Left kidney (tissue), 2 donors: ENCODE measurements around the gene NECTIN1. TPM values are rescaled to one million over a fixed set of nuclear protein-coding genes. Genes with fewer than 3 reads are reported as not detected.

Source experiments
- DNase-seq: peaks from one replicate; pipeline ENCODE4 v3.0.0-alpha.2; 2013
- polyA plus RNA-seq: library from polyadenylated mRNA; unstranded; fragments of 120-200 nt; gene quantifications from one replicate; pipeline ENCODE4 v1.2.1, GENCODE V29; 2013; ENCODE audit not compliant: insufficient read length

NECTIN1 gene
- polyA plus RNA-seq, 1 donor = 41.0 TPM

- no peak for DNase-seq
Observed at GRCh38 chr11:119643212-119643875, 85.7 kb downstream of the NECTIN1 start.

- no peak for DNase-seq
Observed at GRCh38 chr11:119641983-119642745, 86.8 kb downstream of the NECTIN1 start.

GRCh38 chr11:119640541-119640940, 88.5 kb downstream of the NECTIN1 start:
- DNase-seq = no peak

- no peak for DNase-seq
Observed at GRCh38 chr11:119639642-119640205, 89.3 kb downstream of the NECTIN1 start.

GRCh38 chr11:119638851-119639250, 90.1 kb downstream of the NECTIN1 start:
- no peak for DNase-seq

GRCh38 chr11:119637481-119637880, 91.5 kb downstream of the NECTIN1 start:
- DNase-seq = no peak

- no peak for DNase-seq
Observed at GRCh38 chr11:119635776-119636175, 93.2 kb downstream of the NECTIN1 start.

- DNase-seq = no peak
Observed at GRCh38 chr11:119635041-119635740, 93.8 kb downstream of the NECTIN1 start.

- DNase-seq = no peak
Observed at GRCh38 chr11:119634301-119634700, 94.7 kb downstream of the NECTIN1 start.

GRCh38 chr11:119629834-119630624, 99.0 kb downstream of the NECTIN1 start:
- no peak for DNase-seq

GRCh38 chr11:119629085-119629484, 99.9 kb downstream of the NECTIN1 start:
- DNase-seq = no peak

GRCh38 chr11:119627286-119627685, 101.7 kb downstream of the NECTIN1 start:
- DNase-seq = no peak

- DNase-seq = no peak
Observed at GRCh38 chr11:119626871-119627270, 102.1 kb downstream of the NECTIN1 start.

GRCh38 chr11:119626197-119626841, 102.7 kb downstream of the NECTIN1 start:
- no peak for DNase-seq

GRCh38 chr11:119625206-119625978, 103.6 kb downstream of the NECTIN1 start:
- no peak for DNase-seq

GRCh38 chr11:119624629-119625028, 104.4 kb downstream of the NECTIN1 start:
- DNase-seq = no peak

GRCh38 chr11:119624102-119624615, 104.8 kb downstream of the NECTIN1 start:
- no peak for DNase-seq

GRCh38 chr11:119623682-119624081, 105.3 kb downstream of the NECTIN1 start:
- DNase-seq = no peak

- no peak for DNase-seq
Observed at GRCh38 chr11:119622454-119623143, 106.4 kb downstream of the NECTIN1 start.

- no peak for DNase-seq
Observed at GRCh38 chr11:119619665-119620064, 109.3 kb downstream of the NECTIN1 start.
